Uterus (tissue), 4 donors: ENCODE data around the gene DNAJA1. TPM values are rescaled to one million over a fixed set of nuclear protein-coding genes. Genes with fewer than 3 reads are reported as not detected.

Experiments used
- DNase-seq, 2 donors: peaks; one replicate each; pipeline ENCODE4 v3.0.0-alpha.2; 2019 to 2020
- H3K27ac ChIP-seq, 2 donors: fragments of 200-600 bp; sonication (generic); 1 replicate in 1 of 2; 2 replicates in 1 of 2; pipeline ENCODE4 v1.5.1; 2016 to 2018
- H3K27me3 ChIP-seq, 2 donors: fragments of 200-600 bp; sonication (generic); one replicate each; pipeline ENCODE4 v1.5.1; 2018 to 2019; ENCODE audit warnings: control low read depth in 1 of 2
- H3K36me3 ChIP-seq, 2 donors: fragments of 200-600 bp; sonication (generic); one replicate each; pipeline ENCODE4 v1.5.1; 2019; ENCODE audit warnings: control low read depth in 1 of 2
- H3K4me1 ChIP-seq, 2 donors: fragments of 200-600 bp; sonication (generic); one replicate each; pipeline ENCODE4 v1.5.1; 2018 to 2019; ENCODE audit warnings: control low read depth in 1 of 2
- H3K4me3 ChIP-seq, 2 donors: fragments of 200-600 bp; sonication (generic); 1 replicate in 1 of 2; 2 replicates in 1 of 2; pipeline ENCODE4 v1.5.1; 2018 to 2019; ENCODE audit warnings: mild to moderate bottlenecking in 1 of 2
- H3K9me3 ChIP-seq, 2 donors: fragments of 200-600 bp; sonication (generic); one replicate each; pipeline ENCODE4 v1.5.1; 2019; ENCODE audit warnings: control low read depth in 1 of 2
- POLR2A ChIP-seq, 2 donors: fragments of 450-650 bp; IDR thresholded peaks; one replicate each; pipeline ENCODE4 v1.6.1; 2016; ENCODE audit warnings: antibody characterized with exemption in 2 of 2, mild to moderate bottlenecking in 1 of 2, moderate library complexity in 1 of 2
- intact Hi-C: fragments of 100-400 bp; cut with DNase I; formaldehyde crosslinking; loops from one replicate; pipeline ENCODE4 v1.15.1; 2023; ENCODE audit warnings: low total_unique reads
- total RNA-seq, 4 donors: library from RNA; depleted of rRNA in 3 of 4; stranded (reverse); fragments of >200 nt in 3 of 4; gene quantifications; one replicate each; pipeline versions ENCODE4 v1.1.0 to v1.2.4, GENCODE V29; 2014 to 2023
- TF ChIP-seq, protein P1 (sequence below), 4 experiments: fragments of 200-600 bp in 2 of 4; fragments of 450-650 bp in 2 of 4; sonication (generic) in 2 of 4; IDR thresholded peaks; one replicate each; pipeline ENCODE4 v1.5.1; 2016 to 2019; ENCODE audit warnings: antibody characterized with exemption in 4 of 4, mild to moderate bottlenecking in 2 of 4, moderate library complexity in 1 of 4
- donor health status: DM: yes; HTN: yes; CAD: no.

The DNAJA1 gene
- 100 to 1,000 TPM in 2 of 4 donors, 10 to 100 TPM in 2; 47.1 to 148 (median 82.1) TPM for total RNA-seq

DNA sequence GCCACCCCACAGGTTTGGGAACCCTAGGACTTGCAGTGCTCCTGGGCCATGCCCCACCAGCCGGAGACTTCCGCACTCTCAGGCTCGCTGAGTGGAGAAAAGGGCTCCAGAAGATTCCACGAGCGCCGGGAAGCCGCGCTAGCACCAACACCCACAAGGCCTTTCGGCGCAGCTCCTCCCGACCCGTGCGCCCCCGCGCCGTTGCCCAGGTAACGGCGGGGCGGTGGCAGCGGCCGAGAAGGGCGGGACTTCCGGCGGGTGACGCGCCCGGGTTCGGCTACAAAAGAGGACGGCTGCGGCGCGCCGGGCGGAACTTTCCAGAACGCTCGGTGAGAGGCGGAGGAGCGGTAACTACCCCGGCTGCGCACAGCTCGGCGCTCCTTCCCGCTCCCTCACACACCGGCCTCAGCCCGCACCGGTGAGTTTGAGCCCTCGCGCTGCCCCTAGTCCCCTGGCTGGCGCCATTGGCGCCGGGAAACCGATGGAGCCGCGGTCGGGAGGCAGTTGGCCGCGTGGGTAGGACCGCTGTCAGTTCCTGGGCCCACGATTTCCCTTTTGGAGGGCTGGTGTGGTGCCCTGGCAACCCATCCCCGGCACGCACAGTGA, at the start of gene DNAJA1:
DNAJA1 (plus strand) TSS at position 308 of the 606 bp plus-strand sequence. CDS start 1,212 bp downstream, outside the sequence.
- peak; percentile 98 to 99 for TF ChIP-seq POLR2A (IDR thresholded peaks at IDR 0.05)
- TF ChIP-seq, protein P1, sequence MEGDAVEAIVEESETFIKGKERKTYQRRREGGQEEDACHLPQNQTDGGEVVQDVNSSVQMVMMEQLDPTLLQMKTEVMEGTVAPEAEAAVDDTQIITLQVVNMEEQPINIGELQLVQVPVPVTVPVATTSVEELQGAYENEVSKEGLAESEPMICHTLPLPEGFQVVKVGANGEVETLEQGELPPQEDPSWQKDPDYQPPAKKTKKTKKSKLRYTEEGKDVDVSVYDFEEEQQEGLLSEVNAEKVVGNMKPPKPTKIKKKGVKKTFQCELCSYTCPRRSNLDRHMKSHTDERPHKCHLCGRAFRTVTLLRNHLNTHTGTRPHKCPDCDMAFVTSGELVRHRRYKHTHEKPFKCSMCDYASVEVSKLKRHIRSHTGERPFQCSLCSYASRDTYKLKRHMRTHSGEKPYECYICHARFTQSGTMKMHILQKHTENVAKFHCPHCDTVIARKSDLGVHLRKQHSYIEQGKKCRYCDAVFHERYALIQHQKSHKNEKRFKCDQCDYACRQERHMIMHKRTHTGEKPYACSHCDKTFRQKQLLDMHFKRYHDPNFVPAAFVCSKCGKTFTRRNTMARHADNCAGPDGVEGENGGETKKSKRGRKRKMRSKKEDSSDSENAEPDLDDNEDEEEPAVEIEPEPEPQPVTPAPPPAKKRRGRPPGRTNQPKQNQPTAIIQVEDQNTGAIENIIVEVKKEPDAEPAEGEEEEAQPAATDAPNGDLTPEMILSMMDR (IDR thresholded peaks at IDR 0.05) = peak in 2 of 4 experiments; percentile 7 to 18
- no peaks in the 10 kb centered on the region for H3K27me3 ChIP-seq
- peak within 1 kb of the TSS; percentile 94 to 96 for H3K4me3 ChIP-seq
- intact Hi-C loops = no loop called here
- H3K27ac ChIP-seq = peak within 1 kb of the TSS; percentile 99 to 100
- H3K36me3 ChIP-seq = no peaks in the 10 kb centered on the region
- no peaks in the 10 kb centered on the region for H3K9me3 ChIP-seq
- peak; percentile 91 to 95 for DNase-seq
- no peaks in the 10 kb centered on the region for H3K4me1 ChIP-seq

DNA sequence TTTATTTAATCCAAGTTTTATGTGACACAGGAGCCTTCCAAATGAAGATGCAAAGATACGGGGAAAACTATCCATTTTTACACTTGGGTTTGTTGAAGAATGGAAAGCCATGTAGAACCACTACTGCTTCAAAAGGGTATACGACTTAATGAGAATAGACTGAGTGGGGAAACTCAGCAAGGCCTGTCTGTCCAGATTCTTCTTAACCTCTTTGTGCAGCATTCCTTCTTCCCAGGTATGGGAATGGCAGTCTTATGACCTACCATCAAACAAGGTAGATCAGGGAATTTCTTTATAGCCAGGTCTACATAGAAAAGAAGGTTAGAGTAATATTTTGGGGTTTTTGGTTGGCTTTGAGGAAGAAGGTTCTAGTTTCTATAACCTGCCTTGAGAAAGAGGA, 47.0 kb upstream of the DNAJA1 start:
- TF ChIP-seq POLR2A (IDR thresholded peaks at IDR 0.05) = no peak
- TF ChIP-seq, protein P1 (IDR thresholded peaks at IDR 0.05) = no peak
- no peaks in the 10 kb centered on the region for H3K4me1 ChIP-seq
- H3K27ac ChIP-seq = no peak overlapping the region
- DNase-seq = no peak
- no peaks in the 10 kb centered on the region for H3K27me3 ChIP-seq
- H3K36me3 ChIP-seq = no peaks in the 10 kb centered on the region
- intact Hi-C loops = no loop called here
- H3K4me3 ChIP-seq = no peak overlapping the region
- H3K9me3 ChIP-seq = no peaks in the 10 kb centered on the region

GRCh38 chr9:32986971-32987370, 38.1 kb upstream of the DNAJA1 start:
- H3K9me3 ChIP-seq = no peaks in the 10 kb centered on the region
- H3K4me3 ChIP-seq = no peak overlapping the region
- intact Hi-C loops = no loop called here
- TF ChIP-seq, protein P1 (IDR thresholded peaks at IDR 0.05) = no peak
- no peak for TF ChIP-seq POLR2A (IDR thresholded peaks at IDR 0.05)
- no peaks in the 10 kb centered on the region for H3K27me3 ChIP-seq
- no peak for DNase-seq
- H3K4me1 ChIP-seq = no peaks in the 10 kb centered on the region
- H3K36me3 ChIP-seq = no peaks in the 10 kb centered on the region
- H3K27ac ChIP-seq = no peak overlapping the region

- intact Hi-C loops = no loop called here
- TF ChIP-seq, protein P1 (IDR thresholded peaks at IDR 0.05) = no peak
- no peak for TF ChIP-seq POLR2A (IDR thresholded peaks at IDR 0.05)
- H3K36me3 ChIP-seq = no peaks in the 10 kb centered on the region
These were observed 35.4 kb upstream of the DNAJA1 start for GRCh38 chr9:32989660-32990059.

GRCh38 chr9:32991897-32992594, 33.0 kb upstream of the DNAJA1 start:
- Histone ChIP-seq H3K27me3 (no peaks in the 10 kb centered on the region), H3K4me3 (no peak overlapping the region), H3K36me3 (no peaks in the 10 kb centered on the region), H3K27ac (no peak overlapping the region), H3K9me3 (no peaks in the 10 kb centered on the region), H3K4me1 (no peaks in the 10 kb centered on the region)
- TF ChIP-seq POLR2A (IDR thresholded peaks at IDR 0.05) = no peak
- TF ChIP-seq, protein P1 (IDR thresholded peaks at IDR 0.05) = no peak
- no peak for DNase-seq
- intact Hi-C loops = no loop called here

More at GRCh38 chr9:32989660-32990059, 35.4 kb upstream of the DNAJA1 start:
- no peaks in the 10 kb centered on the region for H3K4me1 ChIP-seq
- no peak overlapping the region for H3K27ac ChIP-seq
- H3K4me3 ChIP-seq = no peak overlapping the region
- H3K9me3 ChIP-seq = no peaks in the 10 kb centered on the region
- no peaks in the 10 kb centered on the region for H3K27me3 ChIP-seq
- no peak for DNase-seq
